Thyroid gland (tissue), 4 donors: Measurements from ENCODE around the gene PLA2G12A.

Experiments
- POLR2A ChIP-seq, 2 donors: fragments of 450-650 bp; IDR thresholded peaks; one replicate each; pipeline ENCODE4 v1.6.1; 2017; ENCODE audit warnings: antibody characterized with exemption in 2 of 2, mild to moderate bottlenecking in 2 of 2, moderate library complexity in 1 of 2
- TF ChIP-seq, protein P1 (sequence below), 6 experiments: fragments of 200-600 bp in 3 of 6; fragments of 450-650 bp in 3 of 6; sonication (generic) in 3 of 6; IDR thresholded peaks; one replicate each; pipeline ENCODE4 v1.5.1; 2016 to 2019; ENCODE audit warnings: antibody characterized with exemption in 6 of 6, mild to moderate bottlenecking in 2 of 6, inconsistent platforms in 1 of 6, moderate library complexity in 1 of 6

DNA sequence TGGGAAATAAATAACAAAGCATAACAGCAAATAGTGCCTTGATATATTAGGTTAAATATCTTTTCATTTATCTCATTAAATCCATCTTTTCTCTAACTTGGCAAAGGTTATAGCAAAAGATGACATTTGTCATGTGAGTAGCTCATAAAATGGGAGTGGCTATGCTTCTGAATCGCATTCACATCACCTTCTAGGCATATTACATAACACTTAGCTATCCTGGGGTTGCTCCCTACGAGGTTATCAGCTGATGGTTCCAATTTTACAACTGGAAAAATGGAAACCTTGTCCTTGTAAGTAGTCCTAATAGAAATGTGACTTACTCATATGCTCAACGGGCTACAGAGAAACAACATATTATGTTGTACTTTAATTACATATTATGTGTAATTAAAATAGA is 16.4 kb downstream of the PLA2G12A start:
- TF ChIP-seq, protein P1, sequence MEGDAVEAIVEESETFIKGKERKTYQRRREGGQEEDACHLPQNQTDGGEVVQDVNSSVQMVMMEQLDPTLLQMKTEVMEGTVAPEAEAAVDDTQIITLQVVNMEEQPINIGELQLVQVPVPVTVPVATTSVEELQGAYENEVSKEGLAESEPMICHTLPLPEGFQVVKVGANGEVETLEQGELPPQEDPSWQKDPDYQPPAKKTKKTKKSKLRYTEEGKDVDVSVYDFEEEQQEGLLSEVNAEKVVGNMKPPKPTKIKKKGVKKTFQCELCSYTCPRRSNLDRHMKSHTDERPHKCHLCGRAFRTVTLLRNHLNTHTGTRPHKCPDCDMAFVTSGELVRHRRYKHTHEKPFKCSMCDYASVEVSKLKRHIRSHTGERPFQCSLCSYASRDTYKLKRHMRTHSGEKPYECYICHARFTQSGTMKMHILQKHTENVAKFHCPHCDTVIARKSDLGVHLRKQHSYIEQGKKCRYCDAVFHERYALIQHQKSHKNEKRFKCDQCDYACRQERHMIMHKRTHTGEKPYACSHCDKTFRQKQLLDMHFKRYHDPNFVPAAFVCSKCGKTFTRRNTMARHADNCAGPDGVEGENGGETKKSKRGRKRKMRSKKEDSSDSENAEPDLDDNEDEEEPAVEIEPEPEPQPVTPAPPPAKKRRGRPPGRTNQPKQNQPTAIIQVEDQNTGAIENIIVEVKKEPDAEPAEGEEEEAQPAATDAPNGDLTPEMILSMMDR (IDR thresholded peaks at IDR 0.05): no peak
- TF ChIP-seq POLR2A (IDR thresholded peaks at IDR 0.05): no peak
